Measurements from ENCODE around the gene KLF12.

The KLF12 gene

DNA sequence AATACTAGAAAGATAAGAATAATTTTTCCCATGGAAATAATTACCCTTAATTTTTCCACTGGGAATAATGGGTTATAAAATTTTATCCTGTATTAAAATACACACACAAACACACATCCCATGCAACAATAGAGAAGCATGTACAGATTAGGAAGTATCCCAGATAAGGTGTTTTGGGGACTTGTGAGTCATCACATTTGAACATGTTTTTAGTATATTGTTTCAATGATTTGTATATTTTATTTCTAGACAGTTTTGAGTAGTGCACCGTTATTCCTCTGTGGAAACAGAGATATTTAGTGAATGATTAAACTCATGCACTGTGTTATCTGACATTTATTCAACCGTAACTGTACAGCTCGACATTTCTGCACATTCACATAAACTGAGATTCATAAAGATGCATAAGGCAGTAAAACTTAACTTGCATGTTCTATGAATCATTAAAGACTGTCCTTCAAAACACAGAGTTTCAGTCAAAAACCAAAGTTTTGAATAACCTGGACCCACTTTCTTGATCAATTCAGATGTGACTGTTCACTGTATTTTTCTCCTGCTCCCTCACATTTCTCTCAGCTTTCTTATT, 30.1 kb downstream of the KLF12 start:
- DNase-seq (ENCODE audit: low read depth, low spot score), result no peak

DNA sequence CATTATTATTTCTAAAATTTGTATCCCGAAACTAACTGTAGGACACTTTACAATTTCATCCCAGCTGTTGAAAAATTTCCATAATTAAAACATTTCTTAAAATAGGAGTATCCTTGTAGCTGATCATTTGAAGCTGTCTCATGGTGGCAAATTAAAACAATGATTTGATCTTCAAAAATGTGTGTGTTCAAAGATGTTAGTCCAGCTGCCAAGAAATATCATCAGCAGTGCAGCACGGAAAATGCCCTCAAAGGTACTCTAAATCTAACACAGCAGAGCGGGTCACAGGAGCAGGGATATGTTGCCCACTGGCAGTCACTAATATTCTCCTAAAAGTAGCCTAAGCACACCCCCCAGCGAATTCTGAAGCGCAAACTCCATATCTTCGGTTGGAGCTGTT, 31.0 kb downstream of the KLF12 start:
- no peak for DNase-seq (ENCODE audit: low read depth, low spot score)

DNA sequence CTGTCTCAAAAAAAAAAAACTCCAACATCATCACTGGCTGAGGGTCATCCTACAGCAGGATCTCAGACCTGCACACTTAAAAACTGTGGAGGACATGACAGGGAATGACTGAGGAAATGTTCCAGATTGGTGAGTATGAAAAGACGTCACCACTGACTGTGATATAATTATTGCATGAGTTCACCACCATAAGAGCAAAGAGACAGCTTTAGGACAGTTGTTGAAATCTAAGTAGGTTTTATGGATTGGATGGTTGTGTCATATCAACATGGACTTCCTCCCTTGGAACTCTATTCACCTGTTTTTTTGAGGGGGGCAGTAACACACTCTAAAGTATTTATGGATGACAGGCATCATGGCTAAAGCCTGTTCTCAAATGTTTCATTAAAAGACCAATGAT, 31.5 kb downstream of the KLF12 start:
- DNase-seq (ENCODE audit: low read depth, low spot score), result no peak

DNA sequence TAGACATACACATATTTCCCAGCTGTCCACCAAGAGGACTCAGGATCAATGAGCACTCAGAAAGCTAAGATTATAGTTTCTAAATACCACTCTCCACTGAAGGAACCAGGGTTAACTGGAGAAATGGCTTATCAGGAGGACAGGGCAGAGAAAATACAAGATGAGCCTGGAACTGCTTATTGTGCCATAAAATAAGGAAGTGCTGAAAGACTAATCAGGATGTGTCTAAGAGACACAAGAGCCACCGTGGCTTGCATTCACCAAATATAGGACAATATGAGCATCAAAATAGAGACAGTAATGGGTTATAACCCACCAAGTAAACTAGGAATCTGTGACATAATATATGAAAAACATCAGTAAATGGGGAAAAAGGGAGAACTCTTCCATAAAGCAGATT, 32.8 kb downstream of the KLF12 start:
- no peak for DNase-seq (ENCODE audit: low read depth, low spot score)

DNA sequence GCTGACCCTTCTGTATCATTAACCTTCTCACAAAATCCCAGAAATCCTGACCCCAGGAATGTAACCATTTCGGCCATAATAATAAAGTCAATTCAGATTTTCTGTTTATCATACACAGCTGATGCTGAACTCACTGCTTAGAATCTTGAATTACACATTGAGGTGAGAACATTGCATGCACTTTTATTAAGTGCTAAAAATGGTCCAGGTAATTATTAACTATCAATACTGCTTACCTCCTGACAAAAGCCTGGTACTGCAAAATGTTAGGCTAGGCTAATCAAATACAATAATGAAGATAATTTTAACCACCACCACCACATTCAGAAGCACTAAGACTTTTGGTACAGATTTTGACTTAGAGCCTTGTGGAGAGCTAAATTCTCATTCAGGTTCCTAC, 36.1 kb downstream of the KLF12 start:
- DNase-seq (ENCODE audit: low read depth, low spot score), result no peak

DNA sequence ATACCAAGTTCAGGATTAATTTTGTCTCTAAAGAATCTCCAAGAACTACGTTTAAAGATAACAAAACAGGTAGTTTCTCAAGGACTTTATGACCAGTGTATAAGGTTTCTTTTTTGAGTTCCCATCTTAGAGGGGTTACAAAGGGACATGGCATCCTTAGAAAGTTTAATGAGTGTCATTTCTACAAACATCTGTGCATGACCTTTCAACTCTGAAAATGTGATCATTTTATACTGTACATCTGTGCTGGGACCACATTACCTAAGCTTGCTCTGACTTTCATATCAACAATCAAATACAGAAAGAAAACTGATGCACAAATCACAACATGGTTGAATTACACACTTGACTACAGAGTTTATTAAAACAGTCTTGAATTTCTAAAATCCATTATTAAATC, 37.1 kb downstream of the KLF12 start:
- DNase-seq (ENCODE audit: low read depth, low spot score), result no peak

DNA sequence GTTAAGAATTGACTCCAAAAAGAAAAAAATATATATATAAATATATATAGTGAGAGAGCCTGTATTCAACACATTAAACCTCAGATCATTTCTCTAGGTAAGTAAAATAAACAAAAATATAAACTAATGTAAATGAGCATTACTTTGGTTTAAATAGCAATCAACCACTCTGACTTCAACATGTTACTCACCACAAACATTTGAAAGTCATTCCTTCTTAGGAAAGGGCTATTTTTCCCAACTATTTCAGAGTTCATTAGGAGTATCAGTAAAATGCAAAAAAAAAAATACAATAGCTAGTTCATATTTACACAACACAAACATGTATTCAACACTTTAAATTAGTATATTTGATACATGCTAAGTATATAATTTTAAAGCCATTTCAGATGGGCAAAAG, 40.5 kb downstream of the KLF12 start:
- DNase-seq (ENCODE audit: low read depth, low spot score), result no peak

DNA sequence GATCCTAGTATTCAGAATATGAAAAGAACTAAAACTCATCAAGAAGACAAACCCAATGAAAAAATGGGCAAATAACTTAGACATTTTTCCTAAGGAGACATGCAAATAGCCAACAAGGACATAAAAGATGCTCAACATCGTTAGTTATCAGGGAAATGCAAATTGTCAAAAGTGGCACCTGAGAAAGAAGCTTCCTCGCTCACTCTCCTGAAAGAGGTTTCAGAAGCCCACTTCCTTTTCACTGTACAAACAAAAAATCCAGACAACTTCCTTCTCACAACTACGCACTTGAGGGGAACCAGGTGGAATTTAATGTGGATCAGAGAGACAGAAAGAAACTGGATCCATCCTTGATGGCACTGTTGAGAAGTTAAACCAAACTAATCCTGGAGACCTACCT, 41.5 kb downstream of the KLF12 start:
- no peak for DNase-seq (ENCODE audit: low read depth, low spot score)

DNA sequence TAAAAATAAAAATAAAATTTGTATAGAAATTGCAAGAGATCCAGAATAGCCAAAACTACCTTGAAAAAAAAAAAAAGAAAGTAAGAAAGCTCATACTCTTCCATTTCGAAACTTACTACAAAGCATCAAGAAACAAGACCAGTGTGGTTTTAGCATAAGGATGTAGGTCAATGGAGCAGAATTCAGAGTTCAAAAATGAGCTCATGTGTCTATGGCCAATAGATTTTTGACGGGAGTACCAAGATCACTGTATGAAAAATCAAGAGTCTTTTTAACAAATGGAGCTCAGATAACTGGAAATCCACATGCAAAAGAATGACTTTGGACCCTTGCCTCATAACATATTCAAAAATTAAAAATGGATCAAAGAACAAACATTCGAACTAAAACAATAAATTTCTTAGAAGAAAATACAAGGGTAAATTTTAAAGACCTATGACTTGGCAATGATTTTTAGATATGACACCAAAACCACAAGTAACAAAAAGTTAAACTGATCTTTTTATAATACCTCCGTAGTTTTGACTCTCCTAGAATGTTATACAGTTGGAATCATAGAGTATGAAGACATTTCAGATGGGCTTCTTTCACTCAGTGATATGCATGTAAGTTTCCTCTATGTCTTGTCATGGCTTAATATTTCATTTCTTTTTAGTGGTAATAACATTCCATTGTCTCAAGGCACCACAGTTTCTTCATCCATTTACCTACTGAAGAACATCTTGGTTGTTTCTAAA, 43.2 kb downstream of the KLF12 start:
- DNase-seq (ENCODE audit: low read depth, low spot score), result no peak

DNA sequence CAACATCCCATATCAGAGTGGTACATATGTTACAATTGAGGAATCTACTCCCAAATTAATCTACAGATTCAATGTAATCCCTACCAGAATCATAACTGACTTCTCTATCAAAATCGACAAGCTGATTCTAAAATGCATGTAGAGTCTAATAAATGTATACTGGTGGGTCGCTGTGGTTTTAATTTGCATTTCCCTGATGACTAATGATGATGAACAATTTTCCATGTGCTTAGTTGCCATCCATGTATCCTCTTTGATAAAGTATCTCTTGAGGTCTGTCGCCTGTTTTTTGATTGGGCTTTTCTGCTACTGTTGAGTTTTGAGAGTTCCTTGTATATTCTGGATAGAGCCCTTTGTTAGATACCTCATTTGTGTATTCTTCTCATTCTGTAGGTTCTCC, 43.8 kb downstream of the KLF12 start:
- DNase-seq (ENCODE audit: low read depth, low spot score), result no peak

DNA sequence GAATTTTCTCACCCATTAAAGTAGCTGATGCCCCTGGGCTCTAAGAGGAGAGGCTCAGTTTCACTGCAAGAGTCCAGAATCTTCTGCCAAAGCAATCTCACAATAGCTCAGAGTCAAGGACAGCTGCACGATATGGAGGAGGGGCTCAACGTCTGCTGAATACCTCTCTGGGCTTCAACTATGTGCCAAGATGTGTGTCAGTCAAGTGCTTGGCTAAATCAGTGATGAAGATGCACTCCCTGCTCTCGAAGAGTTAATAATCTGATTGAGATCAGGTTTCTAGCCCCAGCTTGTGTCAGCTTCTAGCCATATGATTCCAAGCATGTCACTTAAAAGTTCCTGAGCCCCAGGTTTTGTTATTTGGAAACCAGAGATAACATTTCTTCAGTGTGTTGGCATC, 46.8 kb downstream of the KLF12 start:
- no peak for DNase-seq (ENCODE audit: low read depth, low spot score)

Measured in smooth muscle cell of the brain vasculature (primary cell).